ENCODE measurements around the gene TMEM169.

Gene TMEM169

DNA sequence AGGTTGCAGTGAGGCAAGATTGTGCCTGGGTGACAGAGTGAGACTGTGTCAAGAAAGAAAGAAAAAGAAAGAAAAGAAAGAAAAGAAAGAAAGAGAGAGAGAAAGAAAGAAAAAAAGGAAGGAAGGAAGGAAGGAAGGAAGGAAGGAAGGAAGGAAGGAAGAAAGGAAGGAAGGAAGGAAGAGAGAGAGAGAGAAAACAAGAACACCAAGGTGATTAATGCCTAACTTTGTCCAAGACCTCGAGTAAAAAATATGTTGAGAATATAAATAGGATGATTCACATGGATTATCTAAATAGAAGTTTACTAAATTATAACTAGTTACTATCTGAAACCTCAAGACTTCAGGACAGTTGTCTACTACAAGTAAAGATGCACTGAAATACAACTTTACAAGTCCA, 7.3 kb upstream of the TMEM169 start:
- no peak overlapping the region for H3K18ac ChIP-seq (ENCODE audit: low read length)
- no peak overlapping the region for H3K9ac ChIP-seq (ENCODE audit: low read length)
- DNase-seq: no peak
- no peak overlapping the region for H2AK5ac ChIP-seq (ENCODE audit: low read length)
- H2BK12ac ChIP-seq (ENCODE audit: low read length): no peak overlapping the region
- H3K4me3 ChIP-seq (ENCODE audit: low read depth, low read length): no peak overlapping the region
- WGBS (ENCODE audit: extremely low coverage, insufficient coverage, insufficient read length): no CpG with 5 or more reads among the region's 1 CpG
- no peak overlapping the region for H4K12ac ChIP-seq (ENCODE audit: low read depth, low read length)
- H3K23ac ChIP-seq (ENCODE audit: low read length): no peak overlapping the region
- no peak overlapping the region for H2AFZ ChIP-seq (ENCODE audit: insufficient read depth, low read length, poor library complexity)
- H3K79me2 ChIP-seq (ENCODE audit: control insufficient read depth, insufficient read depth, low read length, poor library complexity): no peaks in the 10 kb centered on the region
- no peak overlapping the region for H3K4me2 ChIP-seq (ENCODE audit: low read length)
- no peaks in the 10 kb centered on the region for H3K79me1 ChIP-seq (ENCODE audit: low read length)
- no peaks in the 10 kb centered on the region for H3K36me3 ChIP-seq (ENCODE audit: control insufficient read depth in 1 of 2, insufficient read depth in 2 of 2, low read length in 2 of 2)
- H3K27ac ChIP-seq (ENCODE audit: low read depth, low read length): no peak overlapping the region
- no peak overlapping the region for H2BK120ac ChIP-seq (ENCODE audit: insufficient read depth, low read length, poor library complexity)
- no peak overlapping the region for H2BK5ac ChIP-seq (ENCODE audit: low read depth, low read length, poor library complexity)
- no peak overlapping the region for H3K4ac ChIP-seq (ENCODE audit: low read depth, low read length)
- H3K9me3 ChIP-seq (ENCODE audit: insufficient read depth, low read depth, low read length): no peaks in the 10 kb centered on the region
- no peak overlapping the region for H4K8ac ChIP-seq (ENCODE audit: low read depth, low read length)
- no peak overlapping the region for H3K14ac ChIP-seq (ENCODE audit: low read length)
- H3K4me1 ChIP-seq (ENCODE audit: control insufficient read depth in 1 of 2, insufficient read depth in 2 of 2, low read length in 2 of 2): no peaks in the 10 kb centered on the region
- no peak overlapping the region for H4K91ac ChIP-seq (ENCODE audit: low read depth, low read length)
- H3K27me3 ChIP-seq (ENCODE audit: insufficient read depth, low read length): no peaks in the 10 kb centered on the region

DNA sequence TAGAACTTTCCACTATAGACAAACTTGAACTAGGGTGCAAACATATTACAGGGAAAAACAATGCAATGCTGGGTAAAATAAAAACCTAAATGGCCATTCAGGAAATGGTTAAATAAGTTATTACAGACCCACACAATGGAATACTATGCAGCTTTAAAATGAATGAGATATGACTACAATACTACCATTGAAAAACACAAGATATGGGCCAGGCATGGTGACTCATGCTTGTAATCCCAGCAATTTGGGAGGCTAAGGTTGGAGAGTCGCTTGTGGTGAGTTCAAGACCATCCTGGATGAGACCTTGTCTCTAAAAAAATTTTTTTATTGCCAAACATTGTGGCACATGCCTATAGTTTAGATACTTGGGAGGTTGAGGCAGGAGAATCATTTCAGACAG, 6.9 kb upstream of the TMEM169 start:
- no peak overlapping the region for H2BK120ac ChIP-seq (ENCODE audit: insufficient read depth, low read length, poor library complexity)
- no peak overlapping the region for H3K18ac ChIP-seq (ENCODE audit: low read length)
- H3K36me3 ChIP-seq (ENCODE audit: control insufficient read depth in 1 of 2, insufficient read depth in 2 of 2, low read length in 2 of 2): no peaks in the 10 kb centered on the region
- no peak overlapping the region for H4K91ac ChIP-seq (ENCODE audit: low read depth, low read length)
- H3K14ac ChIP-seq (ENCODE audit: low read length): no peak overlapping the region
- H3K4ac ChIP-seq (ENCODE audit: low read depth, low read length): no peak overlapping the region
- no peak overlapping the region for H4K12ac ChIP-seq (ENCODE audit: low read depth, low read length)
- H4K8ac ChIP-seq (ENCODE audit: low read depth, low read length): no peak overlapping the region
- no peak overlapping the region for H3K4me3 ChIP-seq (ENCODE audit: low read depth, low read length)
- no peak overlapping the region for H2AFZ ChIP-seq (ENCODE audit: insufficient read depth, low read length, poor library complexity)
- no peak overlapping the region for H2BK5ac ChIP-seq (ENCODE audit: low read depth, low read length, poor library complexity)
- no peaks in the 10 kb centered on the region for H3K27me3 ChIP-seq (ENCODE audit: insufficient read depth, low read length)
- no peak overlapping the region for H3K9ac ChIP-seq (ENCODE audit: low read length)
- no peaks in the 10 kb centered on the region for H3K79me2 ChIP-seq (ENCODE audit: control insufficient read depth, insufficient read depth, low read length, poor library complexity)
- no peak overlapping the region for H3K27ac ChIP-seq (ENCODE audit: low read depth, low read length)
- no peaks in the 10 kb centered on the region for H3K79me1 ChIP-seq (ENCODE audit: low read length)
- H2BK12ac ChIP-seq (ENCODE audit: low read length): no peak overlapping the region
- H3K4me1 ChIP-seq (ENCODE audit: control insufficient read depth in 1 of 2, insufficient read depth in 2 of 2, low read length in 2 of 2): no peaks in the 10 kb centered on the region
- no peak for DNase-seq
- H3K4me2 ChIP-seq (ENCODE audit: low read length): no peak overlapping the region
- H3K9me3 ChIP-seq (ENCODE audit: insufficient read depth, low read depth, low read length): no peaks in the 10 kb centered on the region
- no CpG with 5 or more reads among the region's 1 CpG for WGBS (ENCODE audit: extremely low coverage, insufficient coverage, insufficient read length)
- no peak overlapping the region for H3K23ac ChIP-seq (ENCODE audit: low read length)
- no peak overlapping the region for H2AK5ac ChIP-seq (ENCODE audit: low read length)

- H2AK5ac ChIP-seq (ENCODE audit: low read length): no peak overlapping the region
- no peak overlapping the region for H3K4me3 ChIP-seq (ENCODE audit: low read depth, low read length)
- no peak overlapping the region for H2BK12ac ChIP-seq (ENCODE audit: low read length)
- no peaks in the 10 kb centered on the region for H3K79me1 ChIP-seq (ENCODE audit: low read length)
- H3K4me2 ChIP-seq (ENCODE audit: low read length): no peak overlapping the region
- no peak overlapping the region for H3K4ac ChIP-seq (ENCODE audit: low read depth, low read length)
- H3K14ac ChIP-seq (ENCODE audit: low read length): no peak overlapping the region
- no peak overlapping the region for H2AFZ ChIP-seq (ENCODE audit: insufficient read depth, low read length, poor library complexity)
- H2BK120ac ChIP-seq (ENCODE audit: insufficient read depth, low read length, poor library complexity): no peak overlapping the region
- H3K18ac ChIP-seq (ENCODE audit: low read length): no peak overlapping the region
- no peaks in the 10 kb centered on the region for H3K27me3 ChIP-seq (ENCODE audit: insufficient read depth, low read length)
- DNase-seq: no peak
- no peak overlapping the region for H4K12ac ChIP-seq (ENCODE audit: low read depth, low read length)
- H4K8ac ChIP-seq (ENCODE audit: low read depth, low read length): no peak overlapping the region
- H4K91ac ChIP-seq (ENCODE audit: low read depth, low read length): no peak overlapping the region
- no CpG with 5 or more reads among the region's 6 CpGs for WGBS (ENCODE audit: extremely low coverage, insufficient coverage, insufficient read length)
- no peaks in the 10 kb centered on the region for H3K9me3 ChIP-seq (ENCODE audit: insufficient read depth, low read depth, low read length)
- H3K4me1 ChIP-seq (ENCODE audit: control insufficient read depth in 1 of 2, insufficient read depth in 2 of 2, low read length in 2 of 2): no peaks in the 10 kb centered on the region
- no peak overlapping the region for H2BK5ac ChIP-seq (ENCODE audit: low read depth, low read length, poor library complexity)
- no peaks in the 10 kb centered on the region for H3K36me3 ChIP-seq (ENCODE audit: control insufficient read depth in 1 of 2, insufficient read depth in 2 of 2, low read length in 2 of 2)
- H3K23ac ChIP-seq (ENCODE audit: low read length): no peak overlapping the region
- H3K9ac ChIP-seq (ENCODE audit: low read length): no peak overlapping the region
- no peaks in the 10 kb centered on the region for H3K79me2 ChIP-seq (ENCODE audit: control insufficient read depth, insufficient read depth, low read length, poor library complexity)
- no peak overlapping the region for H3K27ac ChIP-seq (ENCODE audit: low read depth, low read length)
Observed at GRCh38 chr2:216075510-216076485, 5.9 kb upstream of the TMEM169 start.

- H2BK5ac ChIP-seq (ENCODE audit: low read depth, low read length, poor library complexity): no peak overlapping the region
- no peak overlapping the region for H3K14ac ChIP-seq (ENCODE audit: low read length)
- no peak for DNase-seq
- H3K4ac ChIP-seq (ENCODE audit: low read depth, low read length): no peak overlapping the region
- no peak overlapping the region for H3K9ac ChIP-seq (ENCODE audit: low read length)
- H3K79me2 ChIP-seq (ENCODE audit: control insufficient read depth, insufficient read depth, low read length, poor library complexity): no peaks in the 10 kb centered on the region
- H3K79me1 ChIP-seq (ENCODE audit: low read length): peaks cover 4% of the 10 kb centered on the region
- H3K9me3 ChIP-seq (ENCODE audit: insufficient read depth, low read depth, low read length): peaks cover 2% of the 10 kb centered on the region
- H3K27me3 ChIP-seq (ENCODE audit: insufficient read depth, low read length): no peaks in the 10 kb centered on the region
- H3K27ac ChIP-seq (ENCODE audit: low read depth, low read length): no peak overlapping the region
- no peak overlapping the region for H2BK120ac ChIP-seq (ENCODE audit: insufficient read depth, low read length, poor library complexity)
- no peak overlapping the region for H2AK5ac ChIP-seq (ENCODE audit: low read length)
- no peak overlapping the region for H2AFZ ChIP-seq (ENCODE audit: insufficient read depth, low read length, poor library complexity)
- no peak overlapping the region for H3K4me3 ChIP-seq (ENCODE audit: low read depth, low read length)
- no peak overlapping the region for H4K91ac ChIP-seq (ENCODE audit: low read depth, low read length)
- no peak overlapping the region for H3K18ac ChIP-seq (ENCODE audit: low read length)
- no CpG with 5 or more reads among the region's 1 CpG for WGBS (ENCODE audit: extremely low coverage, insufficient coverage, insufficient read length)
- no peaks in the 10 kb centered on the region for H3K36me3 ChIP-seq (ENCODE audit: control insufficient read depth in 1 of 2, insufficient read depth in 2 of 2, low read length in 2 of 2)
- H3K4me1 ChIP-seq (ENCODE audit: control insufficient read depth in 1 of 2, insufficient read depth in 2 of 2, low read length in 2 of 2): peaks cover 0 to 3% of the 10 kb centered on the region in 2 experiments
- no peak overlapping the region for H2BK12ac ChIP-seq (ENCODE audit: low read length)
- H4K12ac ChIP-seq (ENCODE audit: low read depth, low read length): no peak overlapping the region
- H4K8ac ChIP-seq (ENCODE audit: low read depth, low read length): no peak overlapping the region
- no peak overlapping the region for H3K23ac ChIP-seq (ENCODE audit: low read length)
- H3K4me2 ChIP-seq (ENCODE audit: low read length): no peak overlapping the region
Observed at GRCh38 chr2:216078776-216079175, 2.9 kb upstream of the TMEM169 start.

Data from trophoblast cell (in vitro differentiated cells and primary cell).